PC-3 (cell line): Measurements from ENCODE around the gene NINL.

Source experiments
- EZH2 ChIP-seq: fragments of 300-600 bp; sonication (generic); IDR thresholded peaks from one replicate; pipeline ENCODE4 v1.6.1; 2017; ENCODE audit warnings: antibody characterized with exemption, mild to moderate bottlenecking, low read length; ENCODE audit not compliant: unreplicated experiment
- TF ChIP-seq, protein P1 (sequence below): fragments of 300-600 bp; sonication (generic); conservative IDR thresholded peaks from 2 replicates; pipeline ENCODE4 v1.5.1; 2017; ENCODE audit warnings: antibody characterized with exemption, low read depth, mild to moderate bottlenecking, low read length

DNA sequence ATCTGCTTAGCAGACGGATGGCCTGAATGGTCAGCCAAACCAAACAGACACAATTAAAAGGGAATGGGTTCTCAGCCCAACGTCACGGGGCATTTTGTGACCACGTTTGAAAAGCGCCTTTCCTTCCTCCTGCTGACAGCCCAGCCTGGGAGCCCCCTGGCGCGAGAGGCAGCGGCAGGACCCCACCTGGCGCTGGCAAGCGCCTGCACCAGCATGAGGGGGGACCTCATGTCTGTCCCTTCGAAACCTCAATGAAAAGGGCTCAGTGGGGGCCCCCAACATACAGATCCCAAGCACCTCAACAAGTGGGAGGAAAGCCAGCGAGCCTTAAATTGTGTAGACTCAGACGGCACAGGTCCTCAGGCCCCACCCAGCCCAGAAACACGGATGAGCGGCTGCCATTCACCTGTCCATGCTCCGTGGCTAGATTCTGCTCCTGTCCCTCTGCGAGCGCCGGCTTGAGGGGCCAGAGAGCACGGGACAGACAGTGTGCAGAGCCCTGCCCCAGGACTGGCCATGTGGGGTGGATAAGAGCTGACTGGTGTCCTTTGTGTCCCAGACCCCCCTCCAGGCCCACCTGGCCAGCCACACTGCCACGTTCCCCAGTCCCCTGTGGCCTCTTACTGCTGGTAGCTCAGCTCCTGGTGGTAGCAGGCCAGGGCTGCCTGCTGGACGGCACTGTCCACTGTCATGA is 87.6 kb downstream of the NINL start:
- TF ChIP-seq, protein P1, sequence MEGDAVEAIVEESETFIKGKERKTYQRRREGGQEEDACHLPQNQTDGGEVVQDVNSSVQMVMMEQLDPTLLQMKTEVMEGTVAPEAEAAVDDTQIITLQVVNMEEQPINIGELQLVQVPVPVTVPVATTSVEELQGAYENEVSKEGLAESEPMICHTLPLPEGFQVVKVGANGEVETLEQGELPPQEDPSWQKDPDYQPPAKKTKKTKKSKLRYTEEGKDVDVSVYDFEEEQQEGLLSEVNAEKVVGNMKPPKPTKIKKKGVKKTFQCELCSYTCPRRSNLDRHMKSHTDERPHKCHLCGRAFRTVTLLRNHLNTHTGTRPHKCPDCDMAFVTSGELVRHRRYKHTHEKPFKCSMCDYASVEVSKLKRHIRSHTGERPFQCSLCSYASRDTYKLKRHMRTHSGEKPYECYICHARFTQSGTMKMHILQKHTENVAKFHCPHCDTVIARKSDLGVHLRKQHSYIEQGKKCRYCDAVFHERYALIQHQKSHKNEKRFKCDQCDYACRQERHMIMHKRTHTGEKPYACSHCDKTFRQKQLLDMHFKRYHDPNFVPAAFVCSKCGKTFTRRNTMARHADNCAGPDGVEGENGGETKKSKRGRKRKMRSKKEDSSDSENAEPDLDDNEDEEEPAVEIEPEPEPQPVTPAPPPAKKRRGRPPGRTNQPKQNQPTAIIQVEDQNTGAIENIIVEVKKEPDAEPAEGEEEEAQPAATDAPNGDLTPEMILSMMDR: no peak
- TF ChIP-seq EZH2: no peak
